GM18526 (cell line): ENCODE data around the gene DOCK11.

Experiments used
- POLR2A ChIP-seq: IDR thresholded peaks from 3 replicates; pipeline ENCODE4 v1.6.1; 2011; ENCODE audit not compliant: insufficient read length; ENCODE audit errors: extremely low read depth

The DOCK11 gene

GRCh38 chrX:118522230-118522926 lies 26.8 kb downstream of the DOCK11 start:
- TF ChIP-seq POLR2A = no peak

DNA sequence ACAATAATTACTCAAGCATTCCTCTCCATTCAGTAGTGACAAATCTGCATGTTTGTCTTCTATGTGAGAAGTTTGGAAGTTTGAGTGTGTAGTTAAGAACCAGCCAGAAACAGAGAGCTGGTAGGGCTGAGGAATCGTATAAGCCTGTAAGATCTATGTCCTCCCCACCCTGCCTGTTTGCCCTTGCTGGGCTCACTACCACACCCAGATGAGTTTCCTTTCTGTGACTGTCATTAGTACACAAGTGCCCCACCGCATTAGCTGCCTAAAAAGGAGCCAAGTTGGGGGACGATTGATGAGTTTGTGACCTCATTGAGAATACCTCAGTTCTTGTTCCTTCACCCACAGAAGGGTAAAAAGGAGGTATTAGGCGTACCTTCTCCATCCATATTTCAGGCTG lies 28.3 kb downstream of the DOCK11 start:
- no peak for TF ChIP-seq POLR2A

- TF ChIP-seq POLR2A = no peak
Measured at GRCh38 chrX:118524344-118524743, 28.7 kb downstream of the DOCK11 start.

DNA sequence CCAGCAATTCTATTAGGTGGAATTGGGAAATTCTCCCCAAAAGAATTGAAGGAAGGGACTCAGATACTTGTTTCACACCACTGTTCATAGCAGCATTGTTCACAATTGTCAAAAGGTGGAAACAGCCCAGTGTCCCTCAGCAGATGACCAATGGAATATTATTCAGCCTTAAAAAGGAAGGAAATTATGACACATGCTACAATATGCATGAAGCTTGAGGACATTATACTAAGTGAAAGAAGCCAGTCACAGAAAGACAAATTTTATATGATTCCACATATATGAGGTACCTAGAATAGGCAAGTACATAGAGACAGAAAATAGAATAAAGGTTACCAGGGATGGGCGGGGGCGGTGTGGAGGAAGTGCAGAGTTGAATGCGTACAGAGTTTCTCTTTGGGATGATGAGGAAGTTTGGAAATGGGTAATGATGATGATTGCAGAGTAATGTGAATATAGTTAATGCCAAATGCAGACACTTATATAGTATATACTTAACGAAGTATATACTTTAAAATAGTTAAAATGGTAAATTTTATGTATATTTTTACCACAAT lies 29.6 kb downstream of the DOCK11 start:
- TF ChIP-seq POLR2A = no peak

GRCh38 chrX:118526149-118526548 lies 30.5 kb downstream of the DOCK11 start:
- TF ChIP-seq POLR2A = no peak

- peak; percentile 42 for TF ChIP-seq POLR2A
Measured at GRCh38 chrX:118528071-118528737, 32.6 kb downstream of the DOCK11 start.

GRCh38 chrX:118530219-118530911 lies 34.8 kb downstream of the DOCK11 start:
- TF ChIP-seq POLR2A = no peak

DNA sequence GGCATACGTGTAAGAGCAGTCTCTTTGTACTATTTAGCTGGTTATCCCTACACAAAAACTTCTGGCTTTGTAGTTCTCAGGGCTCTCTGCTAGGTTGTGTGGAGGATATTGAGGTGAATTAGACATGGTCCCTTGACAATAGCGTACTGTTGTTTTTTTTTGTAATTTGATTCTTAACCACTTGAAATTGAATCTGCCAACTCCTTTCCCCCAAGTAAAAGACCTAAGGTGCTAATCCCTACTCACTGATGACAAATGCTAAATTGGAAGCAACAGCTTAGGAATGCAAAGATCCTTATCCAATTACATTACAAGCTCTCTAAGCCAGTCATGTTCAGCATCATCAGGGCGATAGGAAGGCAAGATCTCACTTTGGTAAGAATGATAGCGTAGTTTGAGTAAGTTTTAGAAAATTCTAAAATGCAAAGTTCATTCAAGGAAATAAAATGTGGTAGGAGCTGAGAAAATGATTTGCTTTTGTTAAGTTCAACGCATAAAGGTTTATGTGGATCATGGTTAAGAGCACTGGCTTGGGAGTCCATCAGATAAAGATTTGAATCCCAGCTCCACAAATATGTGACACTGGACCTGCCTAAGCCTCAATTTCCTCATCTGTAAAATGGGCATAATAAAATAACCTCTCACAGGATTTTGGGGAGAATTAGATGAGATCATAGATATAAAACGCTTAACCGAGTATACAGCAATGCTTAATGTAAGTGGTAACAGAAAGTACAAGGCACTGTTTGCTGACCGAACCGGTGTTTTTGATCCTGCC lies 39.3 kb downstream of the DOCK11 start:
- TF ChIP-seq POLR2A = no peak

- no peak for TF ChIP-seq POLR2A
Measured at GRCh38 chrX:118536204-118536603, 40.6 kb downstream of the DOCK11 start.

- TF ChIP-seq POLR2A = no peak
Measured at GRCh38 chrX:118536687-118537461, 41.3 kb downstream of the DOCK11 start.

- TF ChIP-seq POLR2A = no peak
Measured at GRCh38 chrX:118538386-118538785, 42.8 kb downstream of the DOCK11 start.

DNA sequence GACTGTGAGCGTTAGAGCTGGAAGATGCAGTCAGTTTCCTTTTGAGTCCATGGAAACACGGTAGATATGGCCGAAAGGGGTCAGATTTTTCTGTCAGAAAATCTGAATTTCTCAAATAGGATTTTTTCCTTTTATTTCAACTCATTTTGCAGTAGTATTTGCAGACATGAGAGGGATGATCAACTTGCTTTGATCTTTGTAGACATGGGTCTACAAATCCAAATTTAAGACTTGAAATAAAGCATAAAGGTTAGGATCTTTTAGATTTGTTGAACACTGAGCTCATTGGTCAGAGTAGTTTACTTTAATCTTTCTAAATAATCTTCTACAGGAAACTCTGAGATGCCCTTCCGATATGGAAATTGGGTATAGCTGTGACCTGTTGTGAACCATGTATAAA lies 44.7 kb downstream of the DOCK11 start:
- no peak for TF ChIP-seq POLR2A

DNA sequence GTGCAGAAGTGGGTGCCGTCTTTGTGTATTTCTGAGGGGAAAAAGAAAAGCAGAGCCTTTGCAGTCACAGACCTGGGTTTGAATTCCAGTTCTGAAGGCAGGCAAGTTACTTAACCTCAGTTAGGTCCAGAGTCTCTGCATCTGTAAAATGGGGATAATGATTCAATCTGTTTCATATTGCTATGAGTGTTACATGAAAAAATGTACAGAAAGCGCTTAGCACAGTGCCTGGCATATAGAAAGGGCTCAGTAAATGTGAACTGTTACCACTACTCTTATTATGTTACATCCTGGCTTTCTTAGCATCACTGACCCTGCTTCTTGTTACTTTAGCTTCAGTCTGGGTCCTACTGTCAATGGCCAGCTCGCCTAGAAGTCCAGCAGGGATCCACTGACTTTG lies 45.9 kb downstream of the DOCK11 start:
- TF ChIP-seq POLR2A = no peak

DNA sequence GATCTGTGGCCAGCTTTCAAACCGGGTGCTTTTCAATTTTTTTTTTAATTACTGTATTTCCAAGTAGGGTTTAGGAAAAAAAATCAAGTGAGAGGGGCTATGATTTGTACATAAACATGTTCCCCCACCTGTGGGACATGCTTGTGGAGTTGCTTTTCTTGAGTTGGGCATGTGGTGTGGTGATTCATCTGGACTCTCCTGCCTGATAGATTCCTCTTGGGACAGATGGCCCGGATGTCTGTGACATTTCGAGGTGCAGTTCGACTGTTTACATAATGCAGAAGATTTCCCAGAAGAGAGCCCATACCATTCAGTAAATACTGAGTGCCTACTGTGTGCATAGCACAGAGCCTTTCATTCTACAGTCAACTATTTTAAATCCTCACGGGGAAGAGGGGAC lies 49.9 kb downstream of the DOCK11 start:
- no peak for TF ChIP-seq POLR2A
